ENCODE results near the gene SMCO4. TPM values are rescaled to one million over a fixed set of nuclear protein-coding genes. Genes with fewer than 3 reads are reported as not detected.

The SMCO4 gene
- polyA plus RNA-seq, 1 donor: 14.8 TPM

DNA sequence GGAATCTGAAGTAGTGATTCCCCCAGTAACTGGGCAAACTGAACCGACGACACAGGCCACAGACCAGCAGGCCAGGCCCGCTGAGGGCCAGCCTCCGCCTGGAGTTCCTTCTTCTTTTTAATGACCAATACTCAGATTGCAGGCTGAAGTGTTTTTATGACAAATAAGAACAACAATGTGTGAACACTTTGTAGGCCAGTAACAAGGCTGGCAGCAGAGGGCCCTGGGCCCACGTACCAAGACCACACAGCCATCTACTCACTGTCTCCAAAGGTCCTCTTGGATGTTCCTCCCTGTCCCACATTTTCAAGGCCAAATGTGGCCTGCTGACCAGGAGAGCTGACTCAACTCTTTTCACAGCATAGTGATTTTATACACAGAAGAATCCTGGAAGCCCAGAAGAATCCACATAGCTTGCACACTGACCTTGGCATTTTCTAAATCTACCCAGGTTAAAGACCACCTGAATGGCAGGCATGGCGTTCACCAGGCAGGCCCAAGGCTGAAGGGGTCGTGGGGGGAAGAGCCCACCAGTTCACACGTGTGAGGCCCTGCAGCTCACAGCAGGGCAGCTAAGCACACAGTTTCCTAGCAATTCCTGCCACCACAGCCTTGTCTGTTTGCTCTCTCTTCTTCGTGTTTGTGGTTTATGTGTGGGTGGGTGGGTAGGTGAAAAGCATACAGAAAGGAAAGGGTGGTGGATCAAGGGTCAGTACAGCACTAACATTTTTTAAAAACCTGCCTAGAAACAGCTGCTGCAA lies 13.3 kb downstream of the SMCO4 start:
- DNase-seq: no peak

DNA sequence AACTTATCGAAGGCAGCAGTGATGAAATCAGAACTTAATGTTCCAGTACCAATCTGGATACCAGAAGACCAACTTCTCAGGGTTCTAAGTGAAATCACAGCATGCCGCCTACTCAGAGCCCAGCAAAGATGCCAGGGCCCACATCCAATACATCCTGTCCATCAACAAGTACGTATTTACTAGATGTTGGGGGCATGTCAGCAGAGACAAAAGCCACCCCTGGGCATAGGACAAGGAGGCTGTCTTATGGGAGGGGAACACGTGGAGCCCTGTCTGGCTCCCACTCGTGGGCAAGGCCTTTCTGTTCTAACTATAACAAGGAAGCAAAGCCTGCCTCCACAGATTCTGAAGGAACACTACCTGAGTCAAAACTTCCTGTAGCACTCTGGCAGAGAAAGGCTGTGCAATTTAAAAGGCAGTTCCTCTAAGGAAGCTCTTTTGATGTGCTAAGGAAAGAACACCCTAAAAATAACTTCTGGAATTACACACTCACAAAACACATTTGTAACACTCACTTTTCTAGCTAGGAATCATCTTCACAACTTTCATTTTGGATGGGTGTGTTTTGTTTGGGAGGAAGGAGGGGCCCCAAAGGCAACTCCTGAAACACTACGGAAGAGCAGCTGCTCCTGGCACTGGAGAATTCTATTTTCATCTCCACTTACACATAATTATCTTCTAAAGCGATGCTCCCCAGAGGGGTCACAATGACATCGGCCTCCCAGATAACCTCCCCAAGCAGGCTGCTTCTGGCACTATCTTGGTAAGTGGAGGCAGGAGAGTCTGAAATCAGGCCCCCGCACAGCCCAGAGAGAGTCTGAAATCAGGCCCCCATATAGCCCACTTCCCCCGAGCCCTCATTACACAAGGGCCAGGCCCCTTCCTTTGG lies 14.2 kb downstream of the SMCO4 start:
- DNase-seq: no peak

DNA sequence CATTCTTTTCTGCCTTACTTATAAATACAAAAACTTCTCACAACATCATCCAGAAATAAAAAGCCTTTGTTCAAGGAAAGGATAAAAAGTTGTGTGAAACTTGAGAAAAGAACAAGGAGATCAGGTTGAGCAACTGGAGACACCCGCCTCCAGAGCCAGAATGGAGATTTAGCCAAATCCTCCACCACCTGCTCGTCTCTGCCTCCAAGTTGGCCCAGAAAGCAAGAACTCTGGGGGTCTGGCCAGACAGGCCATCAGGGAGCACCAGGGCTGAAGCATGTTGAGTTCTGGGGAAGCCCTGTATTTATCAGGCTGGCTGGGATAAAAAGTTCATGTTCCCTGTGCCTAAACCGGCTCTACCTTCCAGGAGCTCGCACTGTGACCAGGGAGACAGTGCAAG lies 14.9 kb downstream of the SMCO4 start:
- DNase-seq: no peak

DNA sequence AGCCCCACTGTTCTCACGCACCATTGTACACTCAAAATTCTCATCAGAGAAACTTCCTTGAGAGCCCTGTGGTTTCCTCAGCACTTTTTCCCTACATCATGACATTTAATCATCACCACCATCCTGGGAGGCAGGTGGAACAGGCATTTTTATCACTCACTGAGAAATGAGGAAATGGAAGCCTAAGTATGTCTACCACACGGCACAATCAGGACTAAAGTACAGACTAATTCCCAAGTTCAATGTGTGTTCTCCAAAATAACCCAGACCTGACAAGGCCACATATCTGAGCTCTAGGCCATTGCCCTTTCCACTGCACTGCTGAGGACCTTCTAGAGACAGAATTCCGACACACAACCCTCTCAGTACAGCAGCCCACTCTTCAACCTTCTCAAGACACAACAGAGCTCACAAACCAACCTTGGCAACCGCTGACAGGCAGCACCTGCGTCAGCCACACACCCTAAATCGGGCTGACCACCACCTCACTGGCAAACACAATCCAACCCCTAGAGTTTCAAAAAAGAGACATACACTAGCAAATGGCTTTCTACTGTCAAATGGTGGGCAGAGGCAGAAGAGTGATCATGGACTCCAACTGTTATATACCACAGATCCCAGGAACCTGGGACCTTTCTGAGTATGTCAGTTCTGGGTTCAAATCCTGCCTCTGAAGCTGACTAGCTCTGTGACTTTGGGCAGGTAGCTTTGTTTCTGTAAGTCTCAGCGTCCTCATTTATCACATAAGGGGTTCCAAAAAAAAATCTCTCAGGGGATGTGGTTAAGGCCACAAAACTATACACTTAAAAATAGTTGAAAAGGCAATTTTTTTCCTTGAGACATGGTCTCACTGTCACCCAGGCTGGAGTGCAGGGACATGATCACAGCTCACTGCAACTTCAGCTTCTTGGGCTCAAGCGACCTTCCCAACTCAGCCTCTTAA lies 16.3 kb downstream of the SMCO4 start:
- no peak for DNase-seq

DNA sequence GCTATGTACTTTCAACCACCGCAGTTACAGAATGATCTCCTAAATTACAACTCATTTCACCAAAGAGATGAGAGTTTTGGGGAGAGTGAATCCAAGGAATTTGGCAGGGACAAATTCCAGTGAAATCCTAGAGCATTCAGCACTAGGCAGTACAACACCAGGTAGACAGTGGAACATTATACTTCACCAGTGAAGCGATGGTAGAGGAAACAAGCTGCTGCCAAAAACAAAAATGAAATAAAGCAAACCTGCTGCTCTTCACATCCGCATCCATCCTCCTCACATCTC lies 16.9 kb downstream of the SMCO4 start:
- no peak for DNase-seq

- DNase-seq: no peak
Observed at GRCh38 chr11:93525601-93526345, 17.4 kb downstream of the SMCO4 start.

GRCh38 chr11:93524858-93525257 lies 18.3 kb downstream of the SMCO4 start:
- DNase-seq: no peak

- DNase-seq: no peak
Observed at GRCh38 chr11:93524173-93524536, 19.0 kb downstream of the SMCO4 start.

DNA sequence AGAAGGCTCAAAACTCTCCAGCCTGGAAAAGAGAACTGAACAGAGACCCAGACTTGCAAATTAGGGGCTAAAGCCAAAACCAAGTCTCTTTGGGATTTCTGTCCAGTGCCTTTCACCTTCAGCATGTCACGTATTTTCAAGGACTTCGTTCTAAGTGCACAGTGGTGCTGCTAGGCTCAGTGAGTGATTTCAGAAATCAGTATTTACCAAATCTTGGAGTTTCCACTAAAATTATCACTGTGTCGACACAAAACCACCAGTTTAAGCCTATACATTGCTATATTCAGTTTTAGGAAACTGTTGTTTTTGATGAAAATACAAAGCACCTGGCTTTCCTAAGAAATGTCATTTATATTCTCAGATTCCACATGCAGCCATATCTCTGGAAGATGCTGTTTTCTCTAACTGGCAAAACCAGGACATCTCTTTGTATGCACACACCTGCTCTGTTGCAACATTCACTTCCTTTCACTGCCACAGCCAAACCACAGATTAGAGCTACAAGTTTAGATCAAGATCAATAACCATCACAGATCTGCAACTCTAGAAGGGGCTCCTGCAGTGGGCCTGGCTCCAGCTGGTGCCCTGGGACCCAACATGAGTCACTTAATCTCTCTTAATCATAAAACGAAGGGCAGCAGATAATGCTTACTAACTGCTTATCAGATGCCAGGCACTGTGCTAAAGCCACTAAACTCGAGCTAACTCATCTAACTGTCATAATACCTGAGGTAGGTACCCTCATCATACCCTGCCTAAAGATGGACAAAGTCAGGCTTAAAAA lies 22.3 kb downstream of the SMCO4 start:
- DNase-seq: no peak

DNA sequence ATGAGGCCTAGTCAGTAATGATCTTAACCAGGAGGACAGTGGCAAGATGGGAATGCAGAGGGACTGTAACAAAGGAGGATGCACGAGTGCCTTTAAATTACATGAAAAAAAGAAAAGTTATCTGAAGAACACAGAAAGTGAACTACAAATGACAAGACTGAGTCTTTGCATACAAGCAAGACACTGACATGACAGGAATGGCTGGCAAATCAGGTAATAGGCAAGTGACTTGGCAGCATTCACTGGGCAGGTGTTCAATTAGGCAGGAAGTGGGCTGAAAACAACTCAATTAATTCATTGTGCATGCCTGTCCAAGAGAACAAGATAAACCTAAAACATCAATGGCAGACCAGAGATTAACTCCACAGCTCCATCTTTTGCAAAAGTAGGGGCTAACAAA lies 24.0 kb downstream of the SMCO4 start:
- no peak for DNase-seq

- no peak for DNase-seq
Observed at GRCh38 chr11:93518081-93518480, 25.1 kb downstream of the SMCO4 start.

DNA sequence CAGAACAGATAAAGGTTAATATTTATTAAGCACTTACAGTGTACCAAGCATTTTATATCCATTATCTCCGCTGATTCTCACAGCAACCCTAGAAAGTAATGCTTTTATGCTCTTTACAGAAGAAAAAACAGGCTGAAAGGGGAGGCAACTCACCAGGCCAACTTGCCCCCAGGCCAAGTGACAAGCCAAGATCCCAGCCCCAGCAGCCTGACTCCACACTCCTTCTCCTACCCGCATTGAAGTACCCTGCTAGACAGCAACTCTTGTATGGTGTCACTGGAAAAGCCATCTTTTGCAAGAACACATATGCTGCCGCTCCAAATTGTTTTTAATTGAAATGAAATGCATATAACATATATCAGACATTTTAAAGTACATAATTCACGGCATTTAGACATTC lies 25.6 kb downstream of the SMCO4 start:
- DNase-seq: no peak

GRCh38 chr11:93517041-93517440 lies 26.1 kb downstream of the SMCO4 start:
- DNase-seq: no peak

DNA sequence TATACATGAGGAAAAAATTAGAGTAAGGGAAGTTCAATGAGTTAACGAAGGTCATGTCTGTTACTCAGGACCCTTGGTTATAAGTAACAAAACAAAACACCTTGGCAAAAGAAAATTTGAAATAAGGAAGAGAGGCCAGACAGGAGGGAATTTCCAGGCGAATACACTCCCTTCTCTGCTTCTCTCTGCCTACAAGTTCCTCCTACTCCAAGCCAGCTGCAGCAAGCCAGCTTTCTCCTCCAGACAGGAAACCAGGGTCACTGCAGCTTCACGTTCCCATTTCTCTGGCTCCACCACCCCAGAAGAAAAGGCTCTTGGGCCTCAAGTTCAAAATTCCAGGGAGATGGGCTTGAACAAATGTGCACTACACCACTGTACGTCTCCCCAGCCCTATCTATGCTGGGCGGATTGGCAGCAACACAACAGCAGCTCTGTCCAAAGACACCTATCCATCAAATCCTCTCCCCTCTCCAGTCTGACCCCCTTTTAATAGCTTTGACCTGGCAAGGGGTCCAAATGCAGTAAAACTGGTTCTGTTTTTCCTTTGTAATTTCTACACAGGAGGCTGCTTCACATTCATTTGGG lies 27.7 kb downstream of the SMCO4 start:
- DNase-seq: no peak

- DNase-seq: no peak
Observed at GRCh38 chr11:93514712-93515111, 28.5 kb downstream of the SMCO4 start.

DNA sequence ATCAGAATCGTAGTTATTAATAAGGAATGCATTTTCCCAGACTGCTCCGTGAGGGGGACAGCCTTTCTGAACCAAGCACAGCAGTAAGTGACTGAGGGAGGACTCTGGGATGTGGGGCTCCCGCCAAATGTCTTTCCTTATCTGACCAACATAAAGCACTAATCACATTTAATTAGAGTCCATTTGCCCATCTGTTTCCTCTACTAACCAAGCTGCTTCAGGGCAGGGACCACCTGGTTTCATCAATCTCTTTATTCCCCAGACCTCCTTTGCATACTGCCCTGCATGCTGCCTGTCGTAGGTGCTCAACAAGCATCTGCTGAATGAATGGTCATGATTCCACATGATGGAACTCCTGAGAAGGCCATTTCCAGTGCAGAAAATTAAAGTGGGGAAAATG lies 29.4 kb downstream of the SMCO4 start:
- no peak for DNase-seq

GRCh38 chr11:93512949-93513667 lies 30.1 kb downstream of the SMCO4 start:
- DNase-seq: no peak

DNA sequence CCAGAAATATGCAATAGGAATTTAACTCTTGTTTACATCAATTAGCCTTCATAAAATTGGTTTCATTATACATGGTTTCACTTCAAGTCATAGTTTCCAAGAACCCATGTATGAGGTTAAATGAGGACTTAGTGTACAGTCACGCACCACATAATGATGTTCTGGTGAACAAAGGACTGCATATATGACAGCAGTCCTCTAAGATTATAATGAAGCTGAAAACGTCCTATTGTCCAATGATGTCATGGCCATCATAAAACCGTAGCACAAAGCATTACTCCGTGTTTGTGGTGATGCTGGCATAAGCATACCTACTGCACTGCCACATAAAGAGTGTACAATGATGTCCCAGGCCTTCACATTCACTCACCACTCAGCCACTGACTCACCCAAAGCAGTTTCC lies 31.1 kb downstream of the SMCO4 start:
- DNase-seq: no peak

DNA sequence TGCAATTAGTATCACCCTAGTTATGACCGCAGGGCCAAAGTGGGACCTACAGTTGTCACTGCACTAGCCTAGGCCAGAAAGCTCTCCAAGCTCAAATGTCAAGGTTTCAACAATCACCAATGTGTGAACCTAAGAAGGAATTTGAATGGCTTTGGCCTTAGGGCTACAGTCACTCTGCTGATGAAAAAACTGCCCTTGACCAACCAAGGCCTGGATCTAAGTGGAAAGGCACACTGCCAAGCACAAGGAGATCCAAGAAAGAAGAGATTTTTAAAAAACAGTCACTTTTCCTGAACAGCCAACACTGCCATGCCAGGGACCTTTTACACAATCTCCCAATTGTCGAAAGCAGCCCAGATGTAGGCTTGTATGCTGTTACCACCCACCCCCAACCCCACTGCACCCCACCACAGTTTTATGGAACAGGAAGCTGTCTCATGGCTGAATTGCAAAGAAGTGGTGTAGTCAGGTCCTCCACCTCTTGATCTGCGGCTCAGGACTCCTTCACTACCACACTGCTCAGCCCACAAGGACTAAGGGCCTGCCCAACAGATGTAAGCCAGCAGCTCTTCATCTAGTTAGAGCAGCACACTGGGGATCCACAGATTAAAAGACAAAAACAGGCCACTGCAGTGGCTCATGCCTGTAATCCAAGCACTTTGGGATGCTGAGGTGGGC lies 32.9 kb downstream of the SMCO4 start:
- DNase-seq: no peak
